Fibroblast of pulmonary artery (primary cell): ENCODE results near the gene CASQ2.

Experiments
- DNase-seq: peaks from one replicate; pipeline ENCODE4 v3.0.0-alpha.2; 2010; ENCODE audit warnings: low read depth
- H3K4me3 ChIP-seq: replicated peaks from 2 replicates; pipeline ENCODE4 v1.5.1; 2011; ENCODE audit warnings: low read depth, mild to moderate bottlenecking, control low read depth, low read length, moderate library complexity
- CTCF ChIP-seq: IDR thresholded peaks from 2 replicates; pipeline ENCODE4 v1.5.1; 2011; ENCODE audit warnings: mild to moderate bottlenecking, control low read depth, low read length, inconsistent platforms; ENCODE audit errors: missing control alignments

Gene CASQ2

GRCh38 chr1:115755456-115756370 is 12.8 kb downstream of the CASQ2 start:
- TF ChIP-seq CTCF = no peak
- no peak overlapping the region for H3K4me3 ChIP-seq

GRCh38 chr1:115753830-115754229 is 14.7 kb downstream of the CASQ2 start:
- DNase-seq = no peak
- no peak for TF ChIP-seq CTCF
- no peak overlapping the region for H3K4me3 ChIP-seq

More at GRCh38 chr1:115755456-115756370, 12.8 kb downstream of the CASQ2 start:
- DNase-seq = no peak

GRCh38 chr1:115753361-115753760 is 15.2 kb downstream of the CASQ2 start:
- no peak for TF ChIP-seq CTCF

GRCh38 chr1:115748401-115749150 is 19.9 kb downstream of the CASQ2 start:
- no peak for TF ChIP-seq CTCF
- H3K4me3 ChIP-seq = no peak overlapping the region
- peak; percentile 39 for DNase-seq

More at GRCh38 chr1:115753361-115753760, 15.2 kb downstream of the CASQ2 start:
- no peak for DNase-seq
- no peak overlapping the region for H3K4me3 ChIP-seq

GRCh38 chr1:115746021-115746690 is 22.4 kb downstream of the CASQ2 start:
- no peak for DNase-seq
- no peak overlapping the region for H3K4me3 ChIP-seq
- TF ChIP-seq CTCF = no peak

GRCh38 chr1:115744646-115745275 is 23.8 kb downstream of the CASQ2 start:
- no peak overlapping the region for H3K4me3 ChIP-seq
- no peak for TF ChIP-seq CTCF
- DNase-seq = no peak
